NCI-H128 (cell line): ENCODE data around the gene KCNH6.
A peak's percentile ranks its signal among the peaks of the same experiment; 100 is the strongest.

Experiments
- DNase-seq: peaks from one replicate; lab custom pipeline; 2025; ENCODE audit not compliant: unreplicated experiment; lab: John Stamatoyannopoulos, UW

KCNH6 gene

DNA sequence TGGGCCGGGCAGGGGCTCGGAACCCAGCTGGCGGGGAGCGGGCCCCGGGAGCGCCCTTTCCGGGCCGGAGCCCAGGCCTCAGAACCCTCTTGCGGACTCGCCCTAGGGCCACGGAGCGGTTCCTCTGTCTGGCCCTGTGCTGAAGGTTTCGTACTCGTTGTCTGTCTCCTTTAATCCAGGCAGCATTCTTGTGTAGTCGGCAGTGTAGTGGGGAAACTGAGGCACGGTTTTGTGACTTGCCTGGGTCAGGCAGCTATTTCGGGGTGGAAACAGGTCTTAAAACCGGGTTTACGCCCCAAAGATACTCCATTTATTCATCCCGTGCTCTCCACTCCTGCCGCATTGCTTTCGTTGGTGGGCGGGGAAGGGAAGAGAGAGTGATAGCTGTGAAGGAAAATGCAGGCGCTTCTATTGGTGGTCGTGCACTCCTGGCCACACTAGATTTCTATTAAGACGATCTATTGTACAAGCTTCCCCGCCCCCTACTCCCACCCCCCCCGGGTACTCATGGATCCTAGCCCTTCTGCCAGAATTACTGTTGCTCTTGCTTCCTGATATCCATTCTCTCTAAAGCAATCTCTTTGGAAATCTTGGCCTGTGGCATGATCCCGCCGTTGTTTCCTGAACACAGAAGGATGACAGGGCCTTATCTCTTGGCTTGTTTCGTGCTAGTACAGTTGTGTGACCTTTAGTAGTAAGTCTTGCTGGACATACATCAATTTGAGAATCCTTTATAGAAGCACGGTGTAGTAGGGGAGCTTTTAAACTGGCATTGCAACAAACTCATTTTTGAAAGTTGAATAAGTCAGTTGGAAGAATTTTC lies 27.9 kb downstream of the KCNH6 start:
- peak; percentile 8 for DNase-seq

DNA sequence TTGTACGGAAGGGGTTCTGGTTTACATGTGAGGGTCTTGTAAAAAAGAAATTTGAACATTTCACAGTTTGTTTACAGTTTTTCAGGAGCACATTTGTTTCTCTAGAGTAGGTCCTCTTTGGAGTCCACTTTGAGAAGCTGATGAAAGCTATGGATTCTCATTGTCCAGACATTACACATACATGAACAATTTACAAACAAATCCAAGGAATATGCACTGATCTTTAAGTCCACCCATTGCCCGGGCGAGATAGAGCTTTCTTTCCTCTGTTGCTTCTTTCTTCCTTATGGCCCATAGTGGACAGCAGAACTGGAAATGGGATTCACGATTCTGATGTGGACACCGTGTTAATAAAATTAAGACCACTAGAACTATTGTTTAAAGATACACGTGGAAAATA lies 29.1 kb downstream of the KCNH6 start:
- DNase-seq = no peak

DNA sequence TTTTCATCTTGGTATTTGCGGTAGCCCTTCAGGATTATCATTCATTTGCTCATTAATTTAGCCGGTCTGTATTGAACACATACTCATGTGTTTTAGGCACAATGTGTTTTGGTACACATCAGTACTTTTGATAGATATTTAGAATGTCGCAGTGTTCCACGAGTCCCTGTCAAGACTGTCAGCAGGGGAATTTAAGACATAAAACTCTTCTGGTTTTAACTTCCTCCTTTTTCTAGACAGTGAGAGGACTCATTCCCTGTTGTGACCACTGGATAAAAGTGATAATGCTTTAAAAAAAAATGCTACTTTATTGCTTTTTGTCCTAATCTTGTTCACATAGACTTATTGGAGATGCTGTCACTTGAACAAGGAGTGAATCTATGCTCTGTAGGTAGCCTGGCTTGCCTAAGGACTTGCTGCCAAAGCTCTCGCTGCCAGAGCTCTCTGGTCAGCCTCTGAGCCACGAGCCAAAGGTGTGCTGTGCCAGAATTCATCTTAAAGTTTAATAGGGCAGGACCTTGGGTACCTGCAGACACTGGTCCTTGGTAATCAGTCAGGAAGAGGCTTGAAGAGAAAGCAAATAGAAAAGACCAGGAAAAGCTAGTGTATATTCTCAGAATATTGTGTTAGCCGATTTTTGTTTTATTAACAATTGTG lies 32.5 kb downstream of the KCNH6 start:
- no peak for DNase-seq

DNA sequence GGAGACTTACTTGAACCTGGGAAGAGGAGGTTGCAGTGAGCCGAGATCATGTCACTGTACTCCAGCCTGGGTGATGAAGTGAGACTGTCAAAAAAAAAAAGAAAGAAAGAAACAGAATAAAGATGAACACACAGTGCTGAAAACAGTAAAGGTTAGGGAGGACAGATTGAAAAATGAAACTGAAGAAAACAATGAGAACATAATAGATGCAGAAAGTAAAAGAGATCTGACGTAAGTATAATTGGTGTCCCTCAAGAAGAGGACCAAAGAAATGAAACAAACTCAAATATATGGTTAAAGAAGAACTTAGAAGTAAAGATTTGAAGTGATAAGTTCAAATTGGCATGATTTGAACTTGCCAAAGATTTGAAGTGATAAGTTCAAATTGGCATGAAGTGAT lies 34.3 kb downstream of the KCNH6 start:
- no peak for DNase-seq

DNA sequence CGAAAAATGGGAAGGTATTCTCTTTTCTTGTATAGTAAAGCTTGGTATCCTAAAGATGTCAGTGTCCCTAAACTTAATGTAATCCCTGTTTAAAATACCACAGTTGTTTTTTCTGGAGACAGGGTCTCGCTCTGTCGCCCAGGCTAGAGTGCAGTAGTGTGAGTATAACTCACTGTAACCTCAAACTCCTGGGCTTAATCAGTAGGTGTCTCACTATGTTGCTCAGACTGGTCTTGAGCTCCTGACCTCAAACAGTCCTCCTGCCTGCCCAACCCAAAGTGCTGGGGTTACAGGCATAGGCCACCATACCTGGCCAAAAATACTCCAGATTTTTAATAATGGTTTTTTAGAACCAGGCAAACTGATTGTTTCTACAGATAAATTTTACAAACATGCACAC lies 35.3 kb downstream of the KCNH6 start:
- DNase-seq = no peak

DNA sequence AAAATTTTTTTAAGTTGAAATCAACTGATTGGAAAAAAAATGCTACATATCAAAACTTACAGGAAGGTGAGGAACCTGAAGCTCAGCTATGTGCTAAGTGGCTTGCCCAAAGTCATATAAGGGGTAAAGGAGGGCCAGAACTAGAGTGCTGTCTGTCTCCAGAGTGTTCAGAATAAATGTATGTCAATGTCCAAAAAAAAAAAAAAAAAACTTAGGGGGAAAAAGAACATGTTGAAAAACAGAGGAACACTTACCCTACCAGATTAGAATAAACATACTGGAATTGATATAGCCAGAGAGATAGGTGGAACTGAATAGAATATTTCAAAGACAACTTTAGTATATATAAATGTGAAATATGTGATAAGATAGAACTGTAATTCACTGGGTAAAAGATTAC lies 38.7 kb downstream of the KCNH6 start:
- no peak for DNase-seq

DNA sequence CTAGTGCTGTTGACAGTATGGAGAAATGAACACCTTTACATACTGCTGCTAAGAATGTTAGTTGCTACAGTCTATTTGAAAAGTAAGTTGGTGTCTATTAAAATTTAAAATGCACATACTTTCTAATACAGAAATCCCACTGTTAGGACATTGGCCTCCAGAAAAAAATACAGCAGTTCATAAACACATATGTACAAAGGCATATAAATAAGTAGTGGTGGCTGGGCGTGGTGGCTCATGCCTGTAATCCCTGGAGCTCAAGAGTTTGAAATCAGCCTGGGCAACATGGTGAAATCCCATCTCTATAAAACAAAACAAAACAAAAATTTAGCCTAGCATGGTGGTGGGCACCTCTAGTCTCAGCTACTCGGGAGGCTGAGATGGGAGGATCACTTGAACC lies 40.2 kb downstream of the KCNH6 start:
- no peak for DNase-seq

DNA sequence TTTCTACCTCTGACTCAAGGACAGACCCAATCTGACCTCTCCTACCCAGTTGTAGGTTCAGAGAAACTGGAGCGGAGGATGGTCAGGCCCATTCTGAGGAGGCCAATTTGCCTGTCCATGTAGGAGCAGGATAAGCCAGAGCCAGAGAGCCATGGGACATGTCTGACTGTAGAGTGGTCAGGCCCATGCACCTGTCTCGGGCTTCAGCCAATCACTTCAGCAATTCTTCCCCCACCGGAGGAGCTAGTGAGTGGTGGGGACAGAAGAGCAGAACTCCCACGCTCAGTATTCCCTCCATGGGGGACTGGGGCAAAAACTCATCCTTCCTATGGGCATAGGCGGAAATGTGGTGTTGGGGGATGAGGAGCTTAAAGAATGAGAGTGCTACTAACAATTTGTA lies 41.4 kb downstream of the KCNH6 start:
- DNase-seq = no peak

DNA sequence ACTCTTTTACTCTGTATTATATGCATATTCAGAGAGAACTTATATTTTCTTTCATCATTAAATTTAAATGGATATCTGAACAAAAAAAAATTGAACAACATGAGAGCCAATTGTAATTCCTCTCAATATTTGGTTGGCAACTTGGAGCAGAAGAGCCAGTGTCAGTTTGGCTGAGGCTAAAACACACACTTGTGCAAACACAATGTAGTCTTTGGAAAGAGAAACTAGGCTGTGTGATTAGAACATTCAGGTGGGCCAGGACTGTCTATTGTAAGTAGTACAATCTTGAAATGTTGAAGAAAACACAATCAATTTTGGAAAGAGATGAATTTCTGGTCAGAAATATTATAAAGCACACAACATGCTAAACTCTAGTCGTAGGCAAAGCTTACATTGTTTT lies 44.1 kb downstream of the KCNH6 start:
- no peak for DNase-seq

DNA sequence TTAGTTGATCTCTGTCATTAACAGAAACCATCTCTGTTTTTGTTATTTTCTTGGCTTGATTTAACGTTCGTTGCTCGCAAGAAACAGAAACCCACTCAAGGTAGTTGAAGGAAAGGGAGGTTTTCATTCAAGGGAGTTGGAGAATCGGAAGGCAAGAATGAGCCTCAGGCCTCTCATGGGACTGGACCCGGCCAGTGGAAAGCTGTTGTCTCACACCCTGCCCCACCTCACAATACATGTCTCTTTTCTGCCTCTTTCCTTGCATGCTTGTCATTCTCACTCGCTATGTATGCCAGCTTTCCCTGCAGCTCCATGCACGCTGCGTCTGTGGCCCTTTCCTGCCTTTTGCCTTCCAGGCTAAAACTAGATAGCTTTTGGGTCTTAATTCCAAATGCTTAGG lies 45.4 kb downstream of the KCNH6 start:
- no peak for DNase-seq

DNA sequence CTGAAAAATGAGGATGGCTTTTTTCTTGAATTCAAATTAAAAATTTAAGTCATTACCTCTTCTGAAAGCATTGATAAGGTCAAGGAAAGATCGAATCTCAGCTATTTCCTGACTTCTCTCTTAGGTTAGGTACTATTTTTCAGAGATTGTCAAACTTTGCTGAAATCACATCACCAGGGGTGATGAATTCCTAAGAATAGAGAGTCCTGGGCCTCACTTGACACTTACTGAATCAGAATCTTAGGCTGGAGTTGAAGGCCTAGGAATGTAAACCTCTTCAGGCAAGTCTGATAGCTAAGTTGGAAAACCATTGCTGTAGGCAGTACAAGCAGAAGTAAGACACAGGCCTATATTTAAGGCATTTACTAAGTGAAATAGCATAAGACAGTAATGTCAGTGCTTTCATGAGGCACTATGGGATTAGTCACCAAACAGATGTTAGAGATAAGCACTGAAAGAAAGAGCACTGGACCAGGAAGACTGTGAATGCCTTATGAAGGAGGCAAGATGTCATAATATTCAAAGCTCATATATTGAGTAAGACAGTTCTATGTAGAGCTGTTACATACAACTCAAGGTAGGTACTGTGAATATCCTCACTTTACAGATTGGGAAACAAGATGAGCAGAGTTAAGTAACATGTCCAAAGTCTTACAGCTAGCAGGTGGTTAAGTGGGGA lies 48.6 kb downstream of the KCNH6 start:
- DNase-seq = no peak

DNA sequence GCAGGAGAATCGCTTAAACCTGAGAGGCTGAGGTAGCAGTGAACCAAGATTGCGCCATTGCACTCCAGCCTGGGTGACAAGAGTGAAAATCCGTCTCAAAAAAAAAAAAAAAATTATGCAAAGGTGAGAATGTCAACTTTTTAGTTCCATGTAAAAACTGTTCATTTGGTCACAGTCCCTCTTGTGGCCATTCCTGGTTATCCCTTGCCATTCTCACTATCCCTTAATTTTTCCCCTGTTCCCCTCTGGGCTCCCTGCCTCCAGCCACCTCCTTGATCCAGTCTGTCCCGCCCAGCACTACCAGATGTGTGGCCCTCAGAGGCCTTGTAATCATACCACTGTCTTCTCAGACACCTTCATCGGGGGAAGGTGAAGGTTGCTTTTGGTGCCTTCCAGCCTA lies 50.5 kb downstream of the KCNH6 start:
- DNase-seq = no peak

DNA sequence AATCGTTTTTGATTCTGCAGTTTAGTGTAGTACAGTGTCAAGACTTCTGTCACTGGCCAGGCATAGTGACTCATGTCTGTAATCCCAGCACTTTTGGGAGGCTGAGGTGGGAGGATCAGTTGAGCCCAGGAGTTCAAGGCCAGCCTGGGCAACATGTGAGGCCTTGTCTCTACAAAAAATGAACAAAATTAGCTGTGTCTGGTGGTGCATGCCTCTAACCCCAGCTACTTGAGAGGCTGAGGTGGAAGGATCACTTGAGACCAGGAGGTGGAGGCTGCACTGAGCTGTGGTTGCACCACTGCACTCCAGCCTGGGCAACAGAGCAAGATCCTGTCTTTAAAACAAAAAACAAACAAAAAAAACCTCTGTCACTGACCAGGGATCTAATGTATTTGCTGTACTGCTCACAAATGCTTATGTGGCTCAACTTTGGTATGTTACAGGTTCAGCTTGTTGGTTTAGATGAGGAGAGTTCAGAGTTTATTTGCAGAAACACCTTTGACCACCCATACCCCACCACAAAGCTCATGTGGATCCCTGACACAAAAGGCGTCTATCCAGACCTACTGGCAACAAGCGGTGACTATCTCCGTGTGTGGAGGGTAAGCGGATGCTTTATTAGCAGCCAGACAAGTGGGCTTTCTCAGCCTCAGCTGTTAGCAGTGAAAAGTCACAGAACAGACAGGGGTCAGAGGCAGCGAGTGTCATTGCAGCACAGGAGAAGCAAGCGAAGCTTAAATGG lies 55.0 kb downstream of the KCNH6 start:
- no peak for DNase-seq

DNA sequence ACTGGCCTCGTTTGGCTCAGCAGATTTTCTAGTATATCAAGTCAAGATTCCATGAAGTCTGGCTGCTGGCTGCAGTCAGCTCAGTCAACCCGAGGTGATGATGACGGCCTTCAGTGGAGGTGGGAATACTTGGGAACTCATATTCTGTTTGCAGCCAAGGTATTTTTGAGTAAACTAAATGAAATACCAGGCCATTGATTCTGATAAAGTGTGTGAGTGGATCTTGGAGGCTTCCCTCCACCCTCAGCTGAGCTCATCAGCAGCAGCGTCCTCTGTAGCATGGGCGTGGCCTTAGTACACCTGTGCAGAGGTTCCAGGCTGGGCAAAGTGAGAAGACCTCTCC lies 55.6 kb downstream of the KCNH6 start:
- DNase-seq = no peak

DNA sequence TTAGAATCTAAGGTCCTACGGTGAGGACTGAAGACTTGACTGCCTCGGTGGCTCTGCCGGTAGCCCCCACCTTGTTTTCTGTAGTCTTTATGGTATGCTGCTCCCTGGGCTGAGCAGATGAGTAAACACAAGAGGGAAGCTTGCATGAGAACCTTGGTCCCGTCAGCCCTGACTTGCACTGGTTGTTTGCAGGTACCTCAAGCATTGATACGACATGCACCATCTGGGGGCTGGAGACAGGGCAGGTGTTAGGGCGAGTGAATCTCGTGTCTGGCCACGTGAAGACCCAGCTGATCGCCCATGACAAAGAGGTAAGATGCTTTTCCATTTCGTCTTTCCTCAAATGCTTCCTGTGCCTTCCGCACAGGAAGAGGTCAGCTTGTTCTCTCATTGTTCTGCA lies 56.5 kb downstream of the KCNH6 start:
- no peak for DNase-seq

DNA sequence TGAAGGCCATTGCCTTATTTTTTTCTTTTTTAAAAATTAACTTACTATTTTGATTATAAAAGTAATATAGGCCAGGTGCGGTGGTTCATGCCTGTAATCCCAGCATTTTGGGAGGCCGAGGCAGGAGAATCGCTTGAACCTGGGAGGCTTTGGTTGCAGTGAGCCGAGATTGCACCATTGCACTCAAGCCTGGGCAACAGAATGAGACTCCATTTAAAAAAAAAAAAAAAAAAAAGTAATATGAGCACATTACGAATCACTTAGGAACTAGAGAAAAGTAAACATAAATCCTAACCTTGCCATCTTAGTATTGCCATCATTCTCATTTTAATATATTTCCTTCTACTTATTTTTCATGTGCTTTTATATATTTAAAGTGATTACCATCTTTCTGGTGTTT lies 64.6 kb downstream of the KCNH6 start:
- DNase-seq = no peak

DNA sequence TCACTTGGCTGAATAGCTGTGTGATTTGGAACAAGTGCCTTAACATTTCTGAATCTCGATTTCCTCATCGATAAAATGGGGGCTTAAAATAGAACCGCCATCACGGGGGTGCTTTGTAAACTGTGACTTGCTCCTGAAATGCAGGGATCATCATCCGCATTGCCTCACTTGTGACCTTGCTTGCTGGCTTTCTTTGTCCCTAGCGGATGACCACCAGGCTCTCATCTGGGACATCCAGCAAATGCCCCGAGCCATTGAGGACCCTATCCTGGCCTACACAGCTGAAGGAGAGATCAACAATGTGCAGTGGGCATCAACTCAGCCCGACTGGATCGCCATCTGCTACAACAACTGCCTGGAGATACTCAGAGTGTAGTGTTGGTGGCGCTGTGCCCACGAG lies 65.6 kb downstream of the KCNH6 start:
- no peak for DNase-seq

DNA sequence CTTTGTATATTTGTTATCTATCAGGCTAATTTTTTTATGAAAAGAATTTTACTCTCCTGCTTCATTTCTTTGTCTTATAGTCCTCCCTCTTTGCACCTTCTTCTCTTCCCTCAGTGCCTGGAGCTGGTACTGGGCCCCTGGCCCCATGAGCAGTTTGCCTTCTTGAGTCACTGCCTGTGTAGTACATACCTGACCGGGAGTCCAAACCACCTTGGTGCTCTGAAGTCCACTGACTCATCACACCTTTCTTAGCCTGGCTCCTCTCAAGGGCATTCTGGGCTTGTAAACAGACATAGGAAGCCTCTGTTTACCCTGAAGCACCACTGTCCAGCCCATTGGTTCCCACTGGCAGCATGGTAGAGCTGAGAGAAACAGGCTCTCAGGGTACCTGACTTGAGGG lies 66.5 kb downstream of the KCNH6 start:
- DNase-seq = no peak

DNA sequence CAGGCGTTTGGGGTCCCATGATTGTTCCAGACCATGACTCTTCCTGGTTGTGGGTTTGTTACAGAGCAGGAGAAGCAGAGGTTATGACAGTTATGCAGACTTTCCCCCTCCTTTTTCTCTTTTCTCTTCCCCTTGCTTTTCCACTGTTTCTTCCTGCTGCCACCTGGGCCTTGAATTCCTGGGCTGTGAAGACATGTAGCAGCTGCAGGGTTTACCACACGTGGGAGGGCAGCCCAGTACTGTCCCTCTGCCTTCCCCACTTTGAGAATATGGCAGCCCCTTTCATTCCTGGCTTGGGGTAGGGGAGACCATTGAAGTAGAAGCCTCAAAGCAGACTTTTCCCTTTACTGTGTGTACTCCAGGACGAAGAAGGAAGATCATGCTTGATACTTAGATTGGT lies 69.6 kb downstream of the KCNH6 start:
- DNase-seq = no peak

DNA sequence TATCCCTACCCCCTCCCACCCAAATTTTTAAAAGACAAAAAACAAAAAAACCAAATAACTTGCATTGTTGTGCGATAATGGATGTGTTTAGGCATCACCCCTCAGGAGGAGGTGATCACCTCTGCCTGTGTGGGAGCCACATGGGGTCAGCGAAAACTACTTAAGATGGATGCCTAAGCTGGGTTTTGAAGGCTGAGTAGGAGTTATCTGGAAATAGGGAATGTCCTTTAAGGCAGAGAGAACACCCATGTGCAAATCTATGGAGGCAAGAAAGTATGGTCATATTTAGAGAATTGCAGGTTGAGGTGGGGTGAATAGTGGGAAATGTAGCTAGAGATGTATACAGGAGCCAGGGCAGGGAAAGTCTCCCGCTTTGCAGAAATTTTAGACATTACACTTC lies 72.0 kb downstream of the KCNH6 start:
- DNase-seq = no peak
